ELF-1 (cell line): Measurements from ENCODE around the gene TCEANC.
"Not testable (repeated sequence)": the region's sequence is repeated elsewhere in the genome, so short reads cannot be mapped to it uniquely, and the experiment has no call there.

Source experiments
- DNase-seq: peaks from one replicate; pipeline ENCODE4 v3.0.0-alpha.2; 2016; ENCODE audit warnings: low read depth, low spot score

The TCEANC gene

GRCh38 chrX:13655674-13656073 is 2.7 kb downstream of the TCEANC start:
- DNase-seq: no peak

- DNase-seq: no peak
Measured at GRCh38 chrX:13658602-13659001, 5.7 kb downstream of the TCEANC start.

GRCh38 chrX:13659063-13659462 is 6.1 kb downstream of the TCEANC start:
- no peak for DNase-seq

GRCh38 chrX:13661735-13662288 is 8.9 kb downstream of the TCEANC start:
- DNase-seq: no peak

GRCh38 chrX:13662355-13662791 is 9.4 kb downstream of the TCEANC start:
- DNase-seq: no peak

- DNase-seq: no peak
Measured at GRCh38 chrX:13664020-13664419, 11.1 kb downstream of the TCEANC start.

GRCh38 chrX:13666836-13667235 is 13.9 kb downstream of the TCEANC start:
- no peak for DNase-seq

- DNase-seq: no peak
Measured at GRCh38 chrX:13667919-13668318, 15.0 kb downstream of the TCEANC start.

- peak; percentile 88 for DNase-seq
Measured at GRCh38 chrX:13669246-13669737, 16.4 kb downstream of the TCEANC start.

GRCh38 chrX:13669755-13670154 is 16.8 kb downstream of the TCEANC start:
- DNase-seq: not testable (repeated sequence)

- DNase-seq: no peak
Measured at GRCh38 chrX:13670197-13670596, 17.3 kb downstream of the TCEANC start.

GRCh38 chrX:13673016-13673415 is 20.1 kb downstream of the TCEANC start:
- no peak for DNase-seq

- no peak for DNase-seq
Measured at GRCh38 chrX:13676885-13677284, 23.9 kb downstream of the TCEANC start.

GRCh38 chrX:13679700-13680099 is 26.8 kb downstream of the TCEANC start:
- DNase-seq: not testable (repeated sequence)

GRCh38 chrX:13681595-13681994 is 28.7 kb downstream of the TCEANC start:
- no peak for DNase-seq

- no peak for DNase-seq
Measured at GRCh38 chrX:13684361-13684760, 31.4 kb downstream of the TCEANC start.

- DNase-seq: no peak
Measured at GRCh38 chrX:13685126-13685763, 32.3 kb downstream of the TCEANC start.

GRCh38 chrX:13687203-13687602 is 34.3 kb downstream of the TCEANC start:
- no peak for DNase-seq

- DNase-seq: no peak
Measured at GRCh38 chrX:13688384-13688957, 35.5 kb downstream of the TCEANC start.

GRCh38 chrX:13688958-13689740 is 36.2 kb downstream of the TCEANC start, which contains the start of gene RAB9A:
TSS of gene RAB9A (plus strand) at chrX:13689128. CDS start at chrX:13708747, 19,619 bp downstream.
- peak; percentile 83 for DNase-seq

GRCh38 chrX:13689741-13690211 is 36.8 kb downstream of the TCEANC start:
- DNase-seq: no peak

GRCh38 chrX:13690836-13691235 is 37.9 kb downstream of the TCEANC start:
- peak; percentile 31 for DNase-seq
